Gastroesophageal sphincter (tissue), 3 donors: ENCODE measurements around the gene PSME4.

Experiments
- CTCF ChIP-seq, 4 experiments: fragments of 200-600 bp in 2 of 4; fragments of 450-650 bp in 2 of 4; sonication (generic) in 1 of 4; IDR thresholded peaks; one replicate each; pipeline ENCODE4 v1.5.1; 2017 to 2019; ENCODE audit warnings: antibody characterized with exemption in 4 of 4, mild to moderate bottlenecking in 2 of 4, moderate library complexity in 2 of 4
- EP300 ChIP-seq: sonication (generic); formaldehyde crosslinking; IDR thresholded peaks from one replicate; pipeline ENCODE4 v1.6.1; 2017; ENCODE audit warnings: antibody characterized with exemption, mild to moderate bottlenecking
- POLR2A ChIP-seq, 2 donors: fragments of 450-650 bp; IDR thresholded peaks; one replicate each; pipeline ENCODE4 v1.6.1; 2017; ENCODE audit warnings: antibody characterized with exemption in 2 of 2, mild to moderate bottlenecking in 2 of 2, moderate library complexity in 1 of 2

- TF ChIP-seq CTCF (IDR thresholded peaks at IDR 0.05), result no peak
- TF ChIP-seq POLR2A (IDR thresholded peaks at IDR 0.05), result no peak
- TF ChIP-seq EP300, result no peak
These were observed 122.7 kb downstream of the PSME4 start for GRCh38 chr2:53848062-53848461.
